ENCODE results near the gene CLEC11A. TPM values are rescaled to one million over a fixed set of nuclear protein-coding genes. Genes with fewer than 3 reads are reported as not detected.

The CLEC11A gene
- total and polyA plus RNA-seq, 8 donors, result 13.7 to 49.1 (median 40.3) TPM

DNA sequence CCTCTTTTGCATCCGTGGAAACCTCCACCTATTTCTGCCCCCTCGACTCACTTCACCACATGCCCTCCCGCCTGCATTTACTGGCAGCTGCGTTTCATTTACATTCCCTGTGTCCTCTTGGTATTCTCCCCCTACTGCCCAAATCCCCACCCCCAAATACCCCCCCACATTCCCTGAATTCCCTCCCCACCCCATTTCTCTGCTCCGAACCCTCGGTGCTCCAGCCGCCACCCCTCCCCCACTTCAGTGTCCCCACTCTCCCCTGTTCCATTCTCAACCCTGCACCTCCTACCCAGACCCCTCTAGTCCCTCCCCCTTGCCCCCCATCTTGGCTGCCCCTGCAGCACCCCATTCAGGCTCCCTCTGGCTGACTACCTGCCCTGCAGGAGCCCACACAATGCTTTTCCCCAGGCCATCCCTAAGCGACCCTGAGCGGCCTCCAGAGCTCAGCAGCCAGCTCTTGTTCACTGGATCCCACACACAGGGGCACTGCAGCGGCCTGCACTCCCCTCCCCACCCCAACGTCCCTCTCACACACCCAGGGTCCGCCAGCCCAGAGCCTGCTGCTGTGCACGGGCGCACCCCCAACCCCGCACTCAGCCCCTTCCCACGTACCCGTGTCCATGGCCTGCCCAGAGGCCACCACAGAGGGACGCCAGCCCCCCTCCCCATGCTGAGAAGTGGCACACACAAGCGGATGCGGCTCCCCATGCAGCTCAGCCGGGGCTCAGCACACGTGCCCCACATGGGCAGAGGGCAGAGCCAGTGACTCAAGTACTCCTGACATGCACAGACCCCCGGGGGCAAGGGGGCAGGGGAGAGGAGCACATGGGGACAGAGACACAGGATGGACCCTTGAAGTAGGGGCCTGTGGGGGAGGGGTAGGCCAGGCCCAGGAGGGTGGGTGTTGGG lies 29.8 kb upstream of the CLEC11A start:
- Histone ChIP-seq H3K27me3 (peaks cover 16 to 98% of the 10 kb centered on the region in 2 donors), H3K36me3 (no peaks in the 10 kb centered on the region)
- intact Hi-C loops (cut with DNase I), result no loop called here

DNA sequence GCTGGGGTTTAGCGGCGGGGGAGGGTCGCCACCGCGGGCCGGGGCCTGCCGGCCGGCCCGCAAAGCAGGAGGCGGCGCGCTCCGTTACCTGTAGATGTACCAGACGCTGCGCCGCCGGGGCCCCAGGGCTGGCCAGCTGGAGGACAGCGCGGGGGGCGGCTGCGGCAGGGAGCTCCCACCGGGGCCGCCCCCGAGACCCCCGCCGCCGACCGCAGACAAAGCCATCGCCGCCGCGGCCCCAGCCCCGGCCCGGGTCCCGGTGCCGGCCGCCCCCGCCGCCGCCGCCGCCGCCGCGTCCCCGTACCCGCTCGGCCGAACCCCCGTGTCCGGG lies 28.4 kb upstream of the CLEC11A start:
- TF ChIP-seq, protein P1, sequence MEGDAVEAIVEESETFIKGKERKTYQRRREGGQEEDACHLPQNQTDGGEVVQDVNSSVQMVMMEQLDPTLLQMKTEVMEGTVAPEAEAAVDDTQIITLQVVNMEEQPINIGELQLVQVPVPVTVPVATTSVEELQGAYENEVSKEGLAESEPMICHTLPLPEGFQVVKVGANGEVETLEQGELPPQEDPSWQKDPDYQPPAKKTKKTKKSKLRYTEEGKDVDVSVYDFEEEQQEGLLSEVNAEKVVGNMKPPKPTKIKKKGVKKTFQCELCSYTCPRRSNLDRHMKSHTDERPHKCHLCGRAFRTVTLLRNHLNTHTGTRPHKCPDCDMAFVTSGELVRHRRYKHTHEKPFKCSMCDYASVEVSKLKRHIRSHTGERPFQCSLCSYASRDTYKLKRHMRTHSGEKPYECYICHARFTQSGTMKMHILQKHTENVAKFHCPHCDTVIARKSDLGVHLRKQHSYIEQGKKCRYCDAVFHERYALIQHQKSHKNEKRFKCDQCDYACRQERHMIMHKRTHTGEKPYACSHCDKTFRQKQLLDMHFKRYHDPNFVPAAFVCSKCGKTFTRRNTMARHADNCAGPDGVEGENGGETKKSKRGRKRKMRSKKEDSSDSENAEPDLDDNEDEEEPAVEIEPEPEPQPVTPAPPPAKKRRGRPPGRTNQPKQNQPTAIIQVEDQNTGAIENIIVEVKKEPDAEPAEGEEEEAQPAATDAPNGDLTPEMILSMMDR (IDR thresholded peaks at IDR 0.05), result no peak
- Histone ChIP-seq H3K27me3 (peaks cover 16 to 97% of the 10 kb centered on the region in 2 donors), H3K27ac (no peak overlapping the region), H3K36me3 (no peaks in the 10 kb centered on the region), H3K9me3 (no peaks in the 10 kb centered on the region), H3K4me3 (no peak overlapping the region), H3K4me1 (no peaks in the 10 kb centered on the region)
- ATAC-seq (no peak), DNase-seq (no peak)
- intact Hi-C loops (cut with DNase I), result no loop called here

More for the DNA sequence above, 29.8 kb upstream of the CLEC11A start:
- TF ChIP-seq, protein P1 (IDR thresholded peaks at IDR 0.05), result no peak
- no peak for ATAC-seq
- H3K4me3 ChIP-seq, result no peak overlapping the region
- no peak overlapping the region for H3K27ac ChIP-seq
- no peak for DNase-seq
- no peaks in the 10 kb centered on the region for H3K4me1 ChIP-seq
- no peaks in the 10 kb centered on the region for H3K9me3 ChIP-seq

DNA sequence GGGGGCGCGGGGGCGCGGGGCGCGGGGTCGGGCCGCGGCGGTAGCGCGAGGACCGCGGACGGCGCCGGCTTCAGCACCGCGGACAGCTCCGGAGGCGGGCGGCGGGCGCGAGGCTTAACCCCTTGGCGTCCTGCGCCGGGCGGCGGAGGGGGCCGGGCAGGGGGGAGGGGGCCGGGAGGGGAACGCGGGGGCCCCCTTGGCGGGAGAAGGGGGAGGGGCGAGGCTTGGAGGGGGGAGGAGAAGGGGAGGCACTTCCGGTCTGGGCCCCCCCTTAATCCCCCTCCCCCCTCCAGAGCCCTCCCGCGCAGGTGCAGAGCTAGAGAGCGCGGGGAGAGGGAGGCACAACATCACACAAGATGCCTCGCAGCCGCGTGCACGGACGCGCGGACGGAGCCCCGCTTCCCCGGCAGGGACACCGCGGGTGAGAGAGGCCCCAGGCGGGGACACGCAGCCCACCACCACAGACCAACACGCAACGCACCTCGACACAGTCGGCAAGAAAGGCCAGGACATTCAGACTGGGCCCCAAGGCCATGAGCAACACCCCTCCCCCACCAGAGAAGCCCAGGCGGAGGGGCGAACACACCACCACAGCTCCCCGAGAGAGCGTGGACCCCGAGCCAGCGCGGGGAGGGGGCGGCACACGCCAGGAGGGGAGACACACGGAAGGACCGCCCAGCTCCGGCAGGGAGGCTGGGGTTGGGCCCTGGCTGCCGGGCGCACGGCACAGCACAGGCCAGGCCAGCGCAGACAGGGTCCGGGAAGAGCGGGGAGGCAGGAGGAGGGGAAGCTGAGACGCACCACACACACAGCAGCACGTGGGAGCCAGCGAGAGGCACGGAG lies 27.7 kb upstream of the CLEC11A start:
- peaks cover 16 to 93% of the 10 kb centered on the region in 2 donors for H3K27me3 ChIP-seq

DNA sequence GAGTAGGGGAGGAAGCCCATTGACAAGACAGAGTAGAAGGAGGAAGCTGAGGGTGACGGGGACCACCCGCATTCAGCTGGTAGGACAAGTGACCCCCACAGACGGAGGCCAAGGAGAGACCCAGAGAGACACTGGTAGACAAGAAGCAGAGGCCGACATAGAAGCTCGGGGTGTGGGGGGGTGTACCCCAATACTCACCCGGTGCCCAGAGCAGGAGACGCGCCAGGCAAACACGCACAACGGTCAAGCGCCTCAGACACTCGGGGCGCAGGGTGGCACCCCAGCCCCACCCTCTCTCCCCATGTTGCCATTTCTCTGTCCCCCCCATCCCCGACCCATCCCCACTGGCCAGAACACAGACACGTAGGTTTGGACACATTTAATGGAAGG lies 27.1 kb upstream of the CLEC11A start:
- H3K27me3 ChIP-seq, result peaks cover 16 to 93% of the 10 kb centered on the region in 2 donors
- no peaks in the 10 kb centered on the region for H3K4me1 ChIP-seq
- H3K4me3 ChIP-seq, result no peak overlapping the region
- ATAC-seq (no peak), DNase-seq (no peak)
- H3K36me3 ChIP-seq, result no peaks in the 10 kb centered on the region
- intact Hi-C loops (cut with DNase I), result no loop called here
- TF ChIP-seq, protein P1 (IDR thresholded peaks at IDR 0.05), result no peak
- no peaks in the 10 kb centered on the region for H3K9me3 ChIP-seq
- H3K27ac ChIP-seq, result no peak overlapping the region

More for the DNA sequence above, 27.7 kb upstream of the CLEC11A start:
- H3K36me3 ChIP-seq, result no peaks in the 10 kb centered on the region
- peak; percentile 69 for ATAC-seq
- no peak overlapping the region for H3K4me3 ChIP-seq
- TF ChIP-seq, protein P1 (IDR thresholded peaks at IDR 0.05), result no peak
- no peak overlapping the region for H3K27ac ChIP-seq
- peak in 1 of 4 donors; percentile 28 for DNase-seq
- intact Hi-C loops (cut with DNase I), result no loop called here
- H3K4me1 ChIP-seq, result no peaks in the 10 kb centered on the region
- H3K9me3 ChIP-seq, result no peaks in the 10 kb centered on the region

All from left lung (tissue), 10 donors.